Epithelial cell of esophagus (primary cell): ENCODE measurements around the gene AQP3.

Experiments used
- DNase-seq: peaks from one replicate; pipeline ENCODE4 v3.0.0; 2010; ENCODE audit warnings: low read depth
- H3K4me3 ChIP-seq: 2 replicates; pipeline ENCODE4 v1.5.1; 2011; ENCODE audit warnings: mild to moderate bottlenecking, low read length, control low read depth
- TF ChIP-seq, protein P1 (sequence below): IDR thresholded peaks from 2 replicates; pipeline ENCODE4 v1.5.1; 2011; ENCODE audit warnings: low read depth, mild to moderate bottlenecking, low read length, control low read depth, inconsistent platforms; ENCODE audit not compliant: insufficient read depth; ENCODE audit errors: missing control alignments

Gene AQP3

DNA sequence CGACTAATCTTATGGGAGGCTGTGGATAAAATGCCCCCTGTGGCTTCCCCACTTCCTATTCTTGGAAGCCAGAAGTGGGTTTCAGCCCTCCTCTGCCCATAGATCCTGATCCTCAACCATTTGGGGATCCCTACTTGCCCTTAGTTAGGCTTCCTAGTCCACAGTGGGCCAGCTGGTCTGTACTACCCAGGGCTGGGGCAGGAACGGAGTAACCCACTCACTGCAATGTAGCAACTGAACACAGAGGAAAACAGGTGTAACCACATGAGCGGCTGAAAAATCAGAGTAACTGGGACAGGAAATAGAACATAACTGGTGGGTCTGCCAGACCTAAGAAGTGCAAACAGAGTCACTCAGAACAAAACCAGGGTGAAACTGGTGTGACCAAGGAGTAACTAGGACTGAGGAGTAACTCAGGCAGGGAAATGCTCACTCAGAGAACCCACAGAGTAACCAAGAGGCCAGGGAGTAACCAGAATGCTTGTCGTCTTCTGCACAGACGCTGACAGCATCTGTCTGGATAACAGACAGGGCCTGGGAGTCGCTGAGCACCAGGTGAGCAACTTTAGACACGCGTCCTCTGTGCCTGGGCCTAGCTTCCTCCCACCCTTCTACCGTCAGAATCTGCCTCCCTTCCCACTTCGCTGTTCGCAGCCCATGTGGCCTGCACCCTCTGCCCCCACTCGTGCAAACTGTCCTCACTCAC lies 1.0 kb downstream of the AQP3 start:
- peak overlapping the region; percentile 98 for H3K4me3 ChIP-seq
- DNase-seq = no peak
- TF ChIP-seq, protein P1, sequence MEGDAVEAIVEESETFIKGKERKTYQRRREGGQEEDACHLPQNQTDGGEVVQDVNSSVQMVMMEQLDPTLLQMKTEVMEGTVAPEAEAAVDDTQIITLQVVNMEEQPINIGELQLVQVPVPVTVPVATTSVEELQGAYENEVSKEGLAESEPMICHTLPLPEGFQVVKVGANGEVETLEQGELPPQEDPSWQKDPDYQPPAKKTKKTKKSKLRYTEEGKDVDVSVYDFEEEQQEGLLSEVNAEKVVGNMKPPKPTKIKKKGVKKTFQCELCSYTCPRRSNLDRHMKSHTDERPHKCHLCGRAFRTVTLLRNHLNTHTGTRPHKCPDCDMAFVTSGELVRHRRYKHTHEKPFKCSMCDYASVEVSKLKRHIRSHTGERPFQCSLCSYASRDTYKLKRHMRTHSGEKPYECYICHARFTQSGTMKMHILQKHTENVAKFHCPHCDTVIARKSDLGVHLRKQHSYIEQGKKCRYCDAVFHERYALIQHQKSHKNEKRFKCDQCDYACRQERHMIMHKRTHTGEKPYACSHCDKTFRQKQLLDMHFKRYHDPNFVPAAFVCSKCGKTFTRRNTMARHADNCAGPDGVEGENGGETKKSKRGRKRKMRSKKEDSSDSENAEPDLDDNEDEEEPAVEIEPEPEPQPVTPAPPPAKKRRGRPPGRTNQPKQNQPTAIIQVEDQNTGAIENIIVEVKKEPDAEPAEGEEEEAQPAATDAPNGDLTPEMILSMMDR = no peak

GRCh38 chr9:33445389-33446239 lies 1.8 kb downstream of the AQP3 start:
- TF ChIP-seq, protein P1 = no peak
- H3K4me3 ChIP-seq = peak overlapping the region; percentile 98
- DNase-seq = no peak

DNA sequence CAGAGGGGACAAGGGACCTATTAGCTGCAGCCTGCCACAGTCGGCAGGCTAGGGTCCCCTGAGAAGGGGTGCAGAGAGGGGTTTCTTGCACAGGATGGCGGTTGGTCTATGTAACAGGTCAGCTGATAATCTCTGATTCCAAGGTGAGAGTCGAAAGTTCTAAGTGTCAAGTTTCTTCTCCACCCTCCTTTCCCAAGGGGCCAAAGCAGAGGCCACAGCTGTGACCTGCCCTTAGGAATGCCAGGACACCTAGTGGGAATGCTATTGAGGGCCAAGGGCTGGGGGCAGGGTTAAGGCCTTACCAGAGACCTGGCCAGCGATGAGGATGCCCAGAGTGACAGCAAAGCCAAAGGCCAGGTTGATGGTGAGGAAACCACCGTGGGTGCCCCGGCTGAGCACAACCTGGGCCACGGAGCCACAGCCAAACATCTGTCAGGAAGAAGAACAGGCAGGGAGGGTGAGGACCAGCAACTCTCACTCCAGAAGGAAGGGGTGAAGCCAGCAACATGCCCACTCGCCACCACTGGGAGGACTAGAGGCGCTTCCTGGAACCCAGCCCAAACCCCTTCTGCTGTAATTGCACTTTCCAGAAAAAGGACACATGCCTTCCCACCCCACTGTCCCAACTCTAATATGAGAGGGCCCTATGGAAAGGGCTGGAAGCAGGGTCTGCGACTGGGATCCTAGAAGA lies 3.8 kb downstream of the AQP3 start:
- peak overlapping the region; percentile 4 for H3K4me3 ChIP-seq
- DNase-seq = no peak
- TF ChIP-seq, protein P1 = no peak

DNA sequence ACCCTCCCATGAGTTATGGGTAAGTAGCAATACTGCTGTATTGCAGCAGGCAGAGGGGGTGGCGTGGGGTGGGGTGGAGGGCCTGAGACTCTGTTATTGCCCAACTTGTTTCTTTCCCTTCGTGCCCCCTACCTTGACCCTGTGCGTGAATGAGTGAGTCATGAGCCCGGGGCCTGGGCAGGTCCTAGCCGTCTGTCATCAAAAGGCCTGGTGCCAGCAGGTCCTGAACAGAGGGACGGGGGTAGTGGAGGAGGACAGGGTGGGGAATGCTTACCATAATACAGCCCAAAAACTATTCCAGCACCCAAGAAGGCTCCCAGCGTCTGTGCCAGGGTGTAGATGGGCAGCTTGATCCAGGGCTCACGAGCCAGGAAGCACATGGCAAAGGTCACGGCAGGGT lies 4.3 kb downstream of the AQP3 start:
- TF ChIP-seq, protein P1 = no peak
- peak; percentile 77 for DNase-seq

DNA sequence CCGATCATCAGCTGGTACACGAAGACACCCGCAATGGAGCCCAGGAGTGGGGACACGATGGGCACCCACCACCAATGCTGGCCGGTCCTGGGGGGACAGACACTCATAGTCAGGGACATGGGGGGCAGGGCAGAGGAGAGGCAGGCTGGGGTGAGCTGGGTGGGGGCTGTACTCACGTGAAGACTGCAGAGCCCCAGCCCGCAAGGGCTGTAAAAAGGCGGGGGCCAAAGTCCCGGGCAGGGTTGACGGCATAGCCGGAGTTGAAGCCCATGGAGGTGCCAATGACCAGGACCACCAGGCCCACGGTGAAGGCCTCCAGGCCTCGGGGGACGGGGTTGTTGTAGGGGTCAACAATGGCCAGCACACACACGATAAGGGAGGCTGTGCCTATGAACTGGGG lies 5.3 kb downstream of the AQP3 start:
- no peak overlapping the region for H3K4me3 ChIP-seq
- TF ChIP-seq, protein P1 = no peak
- DNase-seq = no peak

More for the DNA sequence above, 4.3 kb downstream of the AQP3 start:
- peak overlapping the region; percentile 4 for H3K4me3 ChIP-seq

DNA sequence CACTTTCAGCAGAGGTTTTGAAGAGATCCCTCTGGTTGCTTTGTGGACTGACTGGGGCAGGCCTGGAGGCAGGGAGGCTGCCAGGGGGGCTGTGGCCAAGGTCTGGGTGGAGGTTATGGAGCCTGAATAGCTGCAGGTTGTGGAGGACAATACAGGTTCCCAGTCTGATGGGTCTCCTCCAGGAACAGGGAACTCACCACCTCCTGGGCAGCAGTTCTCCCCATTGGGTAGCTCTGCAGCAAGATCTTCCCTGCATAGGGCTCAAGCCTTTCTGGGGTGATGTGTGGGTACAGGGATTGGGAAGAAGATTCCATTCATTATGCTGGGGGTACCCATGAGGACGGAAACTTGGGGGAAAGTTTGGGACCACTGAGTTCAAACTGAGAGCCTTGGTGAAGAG lies 6.8 kb downstream of the AQP3 start:
- TF ChIP-seq, protein P1 = no peak
- H3K4me3 ChIP-seq = no peak overlapping the region
- no peak for DNase-seq
